A673 (cell line): ENCODE results near the gene STING1.

Source experiments
- EZH2 ChIP-seq: fragments of 200-600 bp; sonication (generic); IDR thresholded peaks from 2 replicates; pipeline ENCODE4 v1.6.1; 2017; ENCODE audit warnings: borderline replicate concordance, low read depth, mild to moderate bottlenecking, mixed read lengths, antibody characterized with exemption, low read length; ENCODE audit not compliant: poor library complexity, severe bottlenecking
- TF ChIP-seq, protein P1 (sequence below): fragments of 300-800, 200-600 bp; sonication (generic); conservative IDR thresholded peaks from 2 replicates; pipeline ENCODE4 v1.5.1; 2017; ENCODE audit warnings: low read depth, mild to moderate bottlenecking, antibody characterized with exemption, low read length, moderate library complexity, mixed read lengths

DNA sequence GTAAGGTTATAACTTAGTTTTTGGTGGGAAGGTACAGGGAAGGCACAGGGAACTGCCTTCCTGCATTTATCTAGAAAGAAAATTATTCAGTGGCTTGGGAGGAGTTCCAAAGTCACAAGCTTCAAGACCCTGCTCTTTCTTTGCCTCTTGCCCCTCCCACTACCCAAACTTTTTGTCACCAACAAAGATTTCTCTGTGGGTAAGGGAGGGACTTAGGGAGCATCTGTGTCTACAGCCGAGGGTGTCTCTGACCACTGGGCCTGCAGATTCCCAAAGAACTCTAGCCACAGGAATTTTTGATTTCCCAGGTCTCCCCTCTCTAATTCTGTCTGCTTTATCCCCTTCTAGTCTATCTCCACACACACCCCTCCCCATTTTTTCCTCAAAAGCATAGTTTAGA, 22.1 kb downstream of the STING1 start:
- TF ChIP-seq EZH2, result no peak
- TF ChIP-seq, protein P1, sequence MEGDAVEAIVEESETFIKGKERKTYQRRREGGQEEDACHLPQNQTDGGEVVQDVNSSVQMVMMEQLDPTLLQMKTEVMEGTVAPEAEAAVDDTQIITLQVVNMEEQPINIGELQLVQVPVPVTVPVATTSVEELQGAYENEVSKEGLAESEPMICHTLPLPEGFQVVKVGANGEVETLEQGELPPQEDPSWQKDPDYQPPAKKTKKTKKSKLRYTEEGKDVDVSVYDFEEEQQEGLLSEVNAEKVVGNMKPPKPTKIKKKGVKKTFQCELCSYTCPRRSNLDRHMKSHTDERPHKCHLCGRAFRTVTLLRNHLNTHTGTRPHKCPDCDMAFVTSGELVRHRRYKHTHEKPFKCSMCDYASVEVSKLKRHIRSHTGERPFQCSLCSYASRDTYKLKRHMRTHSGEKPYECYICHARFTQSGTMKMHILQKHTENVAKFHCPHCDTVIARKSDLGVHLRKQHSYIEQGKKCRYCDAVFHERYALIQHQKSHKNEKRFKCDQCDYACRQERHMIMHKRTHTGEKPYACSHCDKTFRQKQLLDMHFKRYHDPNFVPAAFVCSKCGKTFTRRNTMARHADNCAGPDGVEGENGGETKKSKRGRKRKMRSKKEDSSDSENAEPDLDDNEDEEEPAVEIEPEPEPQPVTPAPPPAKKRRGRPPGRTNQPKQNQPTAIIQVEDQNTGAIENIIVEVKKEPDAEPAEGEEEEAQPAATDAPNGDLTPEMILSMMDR, result no peak
